Osteoblast (primary cell): Measurements from ENCODE around the gene SOX13. TPM values are rescaled to one million over a fixed set of nuclear protein-coding genes. Genes with fewer than 3 reads are reported as not detected.

Experiments
- DNase-seq: peaks from one replicate; pipeline ENCODE4 v3.0.0; 2011; ENCODE audit warnings: low spot score, mixed read lengths; ENCODE audit not compliant: insufficient read length; ENCODE audit errors: missing footprints
- H2AFZ ChIP-seq: 2 replicates; pipeline ENCODE4 v1.6.0; 2011; ENCODE audit warnings: mild to moderate bottlenecking, low read length
- H3K27ac ChIP-seq: 2 replicates; pipeline ENCODE4 v1.5.1; 2011; ENCODE audit warnings: mild to moderate bottlenecking, low read depth, low read length, moderate library complexity
- H3K27me3 ChIP-seq: 2 replicates; pipeline ENCODE4 v1.6.0; 2012; ENCODE audit warnings: mild to moderate bottlenecking, control low read depth, inconsistent platforms, low read length, moderate library complexity; ENCODE audit not compliant: insufficient read depth
- H3K36me3 ChIP-seq: 2 replicates; pipeline ENCODE4 v1.5.1; 2011; ENCODE audit warnings: mild to moderate bottlenecking, low read length, control low read depth, moderate library complexity; ENCODE audit not compliant: insufficient read depth
- H3K4me1 ChIP-seq: 2 replicates; pipeline ENCODE4 v1.5.1; 2011; ENCODE audit warnings: mild to moderate bottlenecking, low read length, control low read depth, moderate library complexity; ENCODE audit not compliant: insufficient read depth
- H3K4me2 ChIP-seq: 2 replicates; pipeline ENCODE4 v1.6.0; 2011; ENCODE audit warnings: mild to moderate bottlenecking, low read length; ENCODE audit not compliant: insufficient read depth
- H3K4me3 ChIP-seq: fragments of 200-600 bp; sonication (generic); 3 replicates; pipeline ENCODE4 v1.5.1; 2012; ENCODE audit warnings: mild to moderate bottlenecking, low read length, inconsistent platforms; ENCODE audit not compliant: insufficient read depth
- H3K79me2 ChIP-seq: 2 replicates; pipeline ENCODE4 v1.6.0; 2012; ENCODE audit warnings: mild to moderate bottlenecking, low read length, control low read depth, inconsistent platforms; ENCODE audit not compliant: insufficient read depth
- H3K9me3 ChIP-seq: 2 replicates; pipeline ENCODE4 v1.5.1; 2011; ENCODE audit warnings: low read depth, low read length, control low read depth
- H4K20me1 ChIP-seq: 2 replicates; pipeline ENCODE4 v1.6.0; 2012; ENCODE audit warnings: mild to moderate bottlenecking, low read length, control low read depth; ENCODE audit not compliant: insufficient read depth
- total RNA-seq: library from RNA; depleted of rRNA; stranded (reverse); fragments of >200 nt; gene quantifications from 2 replicates; pipeline ENCODE4 v1.2.3, GENCODE V29; 2012
- TF ChIP-seq, protein P1 (sequence below): IDR thresholded peaks from 2 replicates; pipeline ENCODE4 v1.5.1; 2011; ENCODE audit warnings: mild to moderate bottlenecking, low read depth, low read length, moderate library complexity; ENCODE audit errors: extremely low read depth

The SOX13 gene
- total RNA-seq, 1 donor: 9.0 TPM

- Histone ChIP-seq H2AFZ (peak overlapping the region; percentile 19), H3K4me2 (peak overlapping the region; percentile 30)
Observed at GRCh38 chr1:204130981-204131892, 58.3 kb downstream of the SOX13 start.

DNA sequence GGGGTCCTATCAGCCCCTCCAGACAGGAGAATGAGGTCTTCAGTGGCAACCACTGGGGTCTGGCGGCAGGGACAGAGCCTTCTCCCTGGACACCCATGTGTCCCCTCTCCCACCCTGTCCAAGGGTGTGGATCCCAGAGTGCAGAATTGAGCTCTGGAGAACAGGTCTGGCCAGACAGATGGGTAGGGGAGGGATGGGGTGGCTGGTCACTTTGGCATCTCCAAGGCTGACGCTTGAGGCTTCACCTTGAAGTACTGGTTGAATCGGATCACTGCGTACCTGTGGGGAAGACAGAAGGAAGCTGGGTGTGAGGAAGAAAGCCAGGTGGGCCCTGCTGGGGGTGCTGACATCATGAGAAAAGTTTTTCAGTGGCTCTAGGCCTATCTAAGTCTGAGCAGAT lies 59.1 kb downstream of the SOX13 start:
- H2AFZ ChIP-seq: no peak overlapping the region
- TF ChIP-seq, protein P1, sequence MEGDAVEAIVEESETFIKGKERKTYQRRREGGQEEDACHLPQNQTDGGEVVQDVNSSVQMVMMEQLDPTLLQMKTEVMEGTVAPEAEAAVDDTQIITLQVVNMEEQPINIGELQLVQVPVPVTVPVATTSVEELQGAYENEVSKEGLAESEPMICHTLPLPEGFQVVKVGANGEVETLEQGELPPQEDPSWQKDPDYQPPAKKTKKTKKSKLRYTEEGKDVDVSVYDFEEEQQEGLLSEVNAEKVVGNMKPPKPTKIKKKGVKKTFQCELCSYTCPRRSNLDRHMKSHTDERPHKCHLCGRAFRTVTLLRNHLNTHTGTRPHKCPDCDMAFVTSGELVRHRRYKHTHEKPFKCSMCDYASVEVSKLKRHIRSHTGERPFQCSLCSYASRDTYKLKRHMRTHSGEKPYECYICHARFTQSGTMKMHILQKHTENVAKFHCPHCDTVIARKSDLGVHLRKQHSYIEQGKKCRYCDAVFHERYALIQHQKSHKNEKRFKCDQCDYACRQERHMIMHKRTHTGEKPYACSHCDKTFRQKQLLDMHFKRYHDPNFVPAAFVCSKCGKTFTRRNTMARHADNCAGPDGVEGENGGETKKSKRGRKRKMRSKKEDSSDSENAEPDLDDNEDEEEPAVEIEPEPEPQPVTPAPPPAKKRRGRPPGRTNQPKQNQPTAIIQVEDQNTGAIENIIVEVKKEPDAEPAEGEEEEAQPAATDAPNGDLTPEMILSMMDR: no peak
- H3K4me3 ChIP-seq: no peak overlapping the region
- no peaks in the 10 kb centered on the region for H3K79me2 ChIP-seq
- no peaks in the 10 kb centered on the region for H4K20me1 ChIP-seq
- no peaks in the 10 kb centered on the region for H3K36me3 ChIP-seq
- no peak overlapping the region for H3K4me2 ChIP-seq
- H3K27ac ChIP-seq: no peak overlapping the region
- H3K27me3 ChIP-seq: no peaks in the 10 kb centered on the region
- peak; percentile 60 for DNase-seq
- no peaks in the 10 kb centered on the region for H3K9me3 ChIP-seq
- H3K4me1 ChIP-seq: peaks cover 28% of the 10 kb centered on the region

More at GRCh38 chr1:204130981-204131892, 58.3 kb downstream of the SOX13 start:
- peak overlapping the region; percentile 59 for H3K27ac ChIP-seq
- no peaks in the 10 kb centered on the region for H3K27me3 ChIP-seq
- H3K9me3 ChIP-seq: no peaks in the 10 kb centered on the region
- TF ChIP-seq, protein P1: peak; percentile 9
- no peaks in the 10 kb centered on the region for H4K20me1 ChIP-seq
- no peaks in the 10 kb centered on the region for H3K79me2 ChIP-seq
- H3K4me1 ChIP-seq: peaks cover 32% of the 10 kb centered on the region
- peak; percentile 97 for DNase-seq
- no peaks in the 10 kb centered on the region for H3K36me3 ChIP-seq
- no peak overlapping the region for H3K4me3 ChIP-seq

DNA sequence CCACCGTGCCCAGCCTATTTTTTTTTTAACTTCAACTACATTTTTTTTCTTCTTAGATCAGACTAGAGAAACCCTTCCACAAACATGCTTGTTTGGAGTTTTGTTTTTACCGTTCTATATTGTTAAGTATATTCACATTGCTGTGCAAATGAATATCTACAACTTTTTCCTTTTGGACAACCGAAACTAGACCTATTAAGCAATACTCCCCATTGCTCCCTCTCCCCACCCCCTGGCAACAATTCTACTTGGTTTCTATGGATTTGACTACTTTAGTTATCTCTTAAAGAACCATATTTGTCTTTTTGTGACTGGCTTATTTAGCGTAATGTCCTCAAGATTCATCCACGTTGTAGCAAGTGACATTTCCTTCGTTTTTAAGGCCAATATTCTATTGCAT lies 59.8 kb downstream of the SOX13 start:
- Histone ChIP-seq H3K4me2 (no peak overlapping the region), H3K4me1 (peaks cover 21% of the 10 kb centered on the region), H3K79me2 (no peaks in the 10 kb centered on the region), H3K4me3 (no peak overlapping the region), H3K36me3 (no peaks in the 10 kb centered on the region), H2AFZ (no peak overlapping the region), H3K27ac (no peak overlapping the region), H3K27me3 (no peaks in the 10 kb centered on the region), H4K20me1 (no peaks in the 10 kb centered on the region), H3K9me3 (no peaks in the 10 kb centered on the region)
- TF ChIP-seq, protein P1: no peak
- DNase-seq: no peak

- Histone ChIP-seq H3K4me3 (no peak overlapping the region), H3K27ac (no peak overlapping the region), H3K79me2 (no peaks in the 10 kb centered on the region), H4K20me1 (no peaks in the 10 kb centered on the region), H3K9me3 (no peaks in the 10 kb centered on the region), H2AFZ (no peak overlapping the region), H3K4me1 (peaks cover 15% of the 10 kb centered on the region), H3K27me3 (peaks cover 3% of the 10 kb centered on the region), H3K4me2 (no peak overlapping the region), H3K36me3 (no peaks in the 10 kb centered on the region)
- peak; percentile 37 for DNase-seq
- TF ChIP-seq, protein P1: no peak
Observed at GRCh38 chr1:204134103-204134502, 61.2 kb downstream of the SOX13 start.
